Ammon's horn (tissue), 1 donor: ENCODE data around the gene RGS6.

ENCODE experiments used
- DNase-seq: peaks from one replicate; pipeline ENCODE4 v3.0.0-alpha.2; 2016; ENCODE audit warnings: low spot score

The RGS6 gene

DNA sequence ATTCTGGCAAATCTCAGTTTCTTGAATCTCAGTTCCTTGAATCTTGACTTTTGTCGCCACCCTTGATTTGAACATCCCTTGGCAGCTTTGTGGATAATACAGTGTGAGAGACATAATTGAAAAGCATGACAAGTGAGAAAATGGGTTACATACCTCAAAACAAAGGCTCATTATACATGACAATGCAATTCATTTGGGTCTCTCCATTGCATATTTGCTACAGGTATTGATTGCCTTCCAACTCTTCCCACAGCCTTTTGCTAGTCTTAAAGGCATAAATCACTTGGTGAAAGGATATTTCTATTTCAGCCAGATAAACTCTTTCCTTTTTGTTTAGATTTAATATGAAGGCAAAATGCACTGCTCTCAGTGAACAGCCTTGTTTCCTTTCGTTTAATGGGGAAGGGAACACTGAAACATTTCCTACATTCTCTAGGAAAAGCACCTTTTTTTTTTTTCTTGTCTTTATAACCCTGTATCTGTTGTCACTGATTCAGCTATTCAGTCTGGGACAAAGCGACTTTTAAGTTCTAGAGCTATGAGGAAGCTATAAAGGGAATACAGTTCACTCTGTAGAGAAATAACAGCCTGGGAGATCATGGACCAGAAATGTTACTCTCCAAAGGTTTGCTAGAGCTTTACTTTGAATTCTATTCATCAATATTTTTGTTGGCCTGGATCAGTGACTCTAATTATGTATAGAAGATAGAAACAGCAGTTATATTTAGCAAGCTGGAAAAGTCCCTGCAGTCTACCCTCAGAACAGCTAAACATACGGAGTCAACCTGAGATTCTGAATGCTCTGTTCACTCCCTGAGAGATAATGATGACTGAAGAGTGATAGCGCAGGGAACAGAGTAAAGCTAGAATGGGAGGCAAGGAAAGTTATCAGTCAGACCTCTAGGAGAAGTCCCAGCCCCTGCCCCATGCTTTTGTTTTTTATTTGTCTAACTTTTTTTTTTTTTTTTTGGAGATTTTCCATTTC is 311.4 kb downstream of the RGS6 start:
- no peak for DNase-seq

GRCh38 chr14:72247896-72248465 is 315.8 kb downstream of the RGS6 start:
- no peak for DNase-seq

- no peak for DNase-seq
Observed at GRCh38 chr14:72253503-72253902, 321.3 kb downstream of the RGS6 start.

DNA sequence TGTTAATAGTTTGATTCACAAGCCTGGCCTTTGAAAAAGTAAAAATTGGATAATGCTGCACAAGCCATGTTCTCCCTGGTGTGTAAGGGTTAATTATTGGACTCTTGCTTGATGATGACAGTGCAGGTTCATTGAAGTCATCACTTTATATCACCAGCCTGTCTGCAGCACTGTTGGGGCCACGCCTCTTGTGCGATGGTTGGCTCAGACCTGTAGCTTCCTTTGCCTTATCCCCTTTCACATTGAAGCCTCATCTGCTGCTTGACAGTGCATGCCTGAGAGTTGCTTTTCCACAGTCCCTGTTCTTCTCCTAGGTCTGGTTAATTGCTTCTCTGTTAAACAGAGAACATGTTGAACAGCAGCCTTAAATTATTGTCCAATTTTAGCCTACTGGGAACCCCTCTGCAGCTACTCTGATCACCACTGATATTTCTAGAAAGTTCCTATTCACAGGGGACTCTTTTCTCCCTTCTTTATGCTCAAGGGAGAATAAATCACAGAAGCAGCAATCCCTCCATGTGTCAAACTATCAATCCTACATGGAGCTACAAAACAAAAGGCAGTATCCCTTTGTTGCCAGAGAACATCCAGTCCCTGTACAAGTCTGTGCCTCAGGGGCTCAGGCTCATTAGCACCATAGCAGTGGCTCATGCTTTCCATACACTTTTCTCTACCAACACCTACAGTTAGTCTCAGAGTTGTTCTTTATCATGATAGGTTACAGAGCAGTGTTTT is 322.1 kb downstream of the RGS6 start:
- DNase-seq: no peak

DNA sequence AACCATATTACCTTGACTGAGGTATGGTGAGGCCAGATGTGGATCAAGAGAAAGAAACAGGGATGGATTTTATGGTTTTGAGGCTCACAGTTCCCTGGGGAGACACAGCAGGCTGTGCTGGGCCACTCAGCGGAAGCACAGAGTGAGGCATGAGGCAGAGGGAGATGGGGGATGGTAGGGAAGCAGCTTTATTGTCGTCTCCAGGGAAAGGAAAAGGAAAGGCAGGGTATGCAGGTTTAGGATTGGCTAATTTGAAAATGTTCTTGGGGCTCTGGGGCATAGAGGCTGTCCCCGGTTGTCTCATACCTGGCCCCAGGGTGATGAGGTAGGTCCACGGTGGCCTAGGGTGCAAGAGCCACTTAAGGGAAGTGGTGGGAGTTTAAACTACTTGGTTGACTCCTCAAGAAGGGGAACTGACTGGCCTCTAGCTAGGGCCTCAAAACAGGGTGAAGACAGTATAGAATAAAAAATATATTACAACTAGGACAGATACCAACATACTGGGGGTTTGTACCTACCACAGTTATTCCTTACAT is 322.8 kb downstream of the RGS6 start:
- no peak for DNase-seq

GRCh38 chr14:72256055-72256454 is 323.8 kb downstream of the RGS6 start:
- DNase-seq: no peak

DNA sequence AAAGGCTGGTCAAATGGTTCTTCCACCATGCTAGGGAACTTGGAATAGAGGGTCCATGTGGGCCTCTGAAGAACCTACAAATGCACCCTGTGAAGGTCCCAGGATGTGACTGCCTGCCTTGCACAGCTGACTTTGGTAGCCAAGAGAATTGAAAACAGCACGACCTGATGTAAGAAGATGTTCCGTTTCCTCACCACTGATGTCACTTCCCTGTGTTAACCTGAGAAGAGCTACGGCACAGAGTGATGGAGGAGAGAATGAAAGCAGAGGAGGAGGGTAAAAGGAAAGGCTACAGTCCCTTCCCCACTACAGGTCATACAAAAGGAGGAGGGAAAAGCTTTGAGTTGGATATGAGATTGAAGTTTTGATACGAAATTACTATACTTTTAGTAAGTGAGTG is 328.8 kb downstream of the RGS6 start:
- no peak for DNase-seq

DNA sequence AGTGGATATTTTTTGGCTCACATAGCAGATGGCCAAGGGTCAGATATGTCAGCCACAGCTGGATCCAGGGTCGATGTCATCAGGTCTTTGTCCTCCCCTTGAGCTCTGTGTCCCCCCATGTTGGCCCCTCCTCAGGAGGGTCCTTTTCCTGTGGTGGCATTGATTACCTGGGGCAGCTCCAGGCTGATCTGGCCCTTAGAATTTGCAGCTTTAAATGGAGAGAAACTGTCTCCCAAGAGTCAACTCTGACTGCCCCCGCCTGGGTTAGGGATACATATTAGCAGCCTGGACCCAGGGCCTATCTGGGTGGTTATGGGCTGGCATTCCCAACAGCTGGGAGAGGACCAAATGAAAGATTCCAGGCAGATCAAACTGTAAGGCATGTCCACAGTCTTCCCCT is 330.5 kb downstream of the RGS6 start:
- no peak for DNase-seq

DNA sequence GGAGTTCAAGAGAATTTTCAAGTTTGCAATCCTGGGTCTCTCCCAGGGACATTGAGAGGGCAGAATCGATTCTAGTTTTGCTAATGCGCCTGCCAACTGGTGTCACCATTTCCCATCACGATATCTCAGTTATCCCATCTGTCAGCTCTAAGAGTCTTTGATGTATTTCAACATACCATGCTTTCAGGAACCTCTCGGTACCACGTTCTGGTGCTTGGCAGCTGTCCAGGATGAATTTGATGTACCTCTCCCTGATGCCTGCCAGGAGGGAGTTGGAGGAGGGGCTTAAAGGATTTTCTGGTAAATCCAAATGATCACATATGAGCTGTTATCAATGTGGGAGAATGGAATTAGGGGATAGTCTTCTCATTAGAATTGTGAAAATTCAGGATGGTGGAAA is 332.5 kb downstream of the RGS6 start:
- no peak for DNase-seq

DNA sequence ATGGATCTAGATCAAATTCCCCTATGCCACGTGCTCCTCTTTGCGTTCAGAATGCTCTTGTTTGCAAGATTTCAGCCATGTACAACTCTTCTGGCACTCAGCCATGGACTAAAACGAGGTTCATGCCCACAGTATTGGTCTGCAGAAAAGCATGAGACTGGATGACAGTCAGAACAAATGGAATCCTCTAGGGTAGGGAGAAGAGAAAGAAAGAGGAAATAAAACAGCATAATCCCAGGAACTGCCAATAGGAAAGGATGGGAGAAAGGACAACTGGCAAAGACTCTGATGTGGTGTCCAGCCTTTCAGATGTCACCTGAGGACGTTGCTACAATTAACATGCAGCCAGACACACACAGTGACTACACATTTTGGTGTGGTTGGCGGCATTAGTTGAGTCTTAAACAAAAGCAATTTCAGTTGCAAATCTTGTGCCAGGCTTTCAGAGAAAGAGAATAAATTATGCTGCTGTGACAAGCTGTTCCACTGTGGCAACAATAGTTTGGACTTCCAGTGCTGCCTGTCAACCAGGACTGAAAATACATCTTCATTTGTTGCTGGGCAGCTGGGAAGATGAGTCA is 338.0 kb downstream of the RGS6 start:
- DNase-seq: peak; percentile 45

DNA sequence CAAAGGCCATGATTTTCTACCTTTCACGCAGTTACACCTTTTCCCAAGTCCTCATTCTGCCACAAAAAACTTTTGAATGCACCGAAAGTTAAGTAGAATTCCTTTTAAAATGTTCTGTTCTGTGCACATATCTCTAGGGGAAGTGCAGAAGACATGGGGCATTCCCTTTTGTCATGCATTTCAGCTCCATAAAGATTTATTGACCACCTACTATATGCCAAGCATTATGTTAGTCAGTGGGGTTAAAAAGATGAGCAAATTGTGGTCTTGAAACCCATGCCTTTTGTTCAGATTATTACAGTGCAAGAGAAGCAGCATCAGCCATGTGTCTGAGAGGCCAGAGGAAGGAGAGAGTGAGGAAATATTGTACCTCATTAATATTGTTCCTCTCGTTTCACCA is 338.5 kb downstream of the RGS6 start:
- DNase-seq: no peak

DNA sequence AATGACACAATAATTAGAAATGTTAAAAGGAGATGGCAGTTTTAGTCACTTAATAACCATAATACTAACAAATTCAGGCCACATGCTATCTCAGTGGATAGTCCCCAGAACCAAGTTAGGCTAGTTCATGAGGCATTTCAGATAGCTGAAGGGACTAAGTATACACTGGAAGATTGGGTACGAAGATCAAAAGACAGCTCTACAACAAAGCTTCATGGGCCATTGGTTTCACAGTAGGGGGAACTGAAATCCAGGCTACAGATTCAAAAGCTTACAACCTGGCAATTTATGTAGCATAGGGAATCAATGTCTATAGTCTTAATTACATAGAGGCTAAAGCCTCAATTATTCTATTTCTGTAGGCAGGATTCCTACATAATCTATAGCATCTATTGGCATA is 343.0 kb downstream of the RGS6 start:
- DNase-seq: no peak

DNA sequence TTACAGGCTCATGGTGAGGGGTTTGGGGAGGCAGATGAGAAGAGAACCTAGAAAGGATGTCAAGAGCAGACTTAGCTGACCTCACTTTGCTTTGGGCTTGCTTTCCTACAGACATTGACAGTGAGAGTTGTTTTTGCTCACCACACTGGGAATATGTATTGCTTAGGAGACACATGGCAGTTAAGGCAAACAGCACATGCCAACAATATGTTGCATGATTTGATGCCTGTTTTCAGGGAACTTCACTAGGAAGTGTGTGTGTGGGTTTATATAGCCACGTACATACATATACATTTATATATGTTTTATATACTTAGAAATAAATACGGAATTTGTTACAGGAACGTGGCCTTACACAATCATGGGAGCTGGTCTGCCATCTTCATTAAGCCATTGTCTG is 346.1 kb downstream of the RGS6 start:
- no peak for DNase-seq

DNA sequence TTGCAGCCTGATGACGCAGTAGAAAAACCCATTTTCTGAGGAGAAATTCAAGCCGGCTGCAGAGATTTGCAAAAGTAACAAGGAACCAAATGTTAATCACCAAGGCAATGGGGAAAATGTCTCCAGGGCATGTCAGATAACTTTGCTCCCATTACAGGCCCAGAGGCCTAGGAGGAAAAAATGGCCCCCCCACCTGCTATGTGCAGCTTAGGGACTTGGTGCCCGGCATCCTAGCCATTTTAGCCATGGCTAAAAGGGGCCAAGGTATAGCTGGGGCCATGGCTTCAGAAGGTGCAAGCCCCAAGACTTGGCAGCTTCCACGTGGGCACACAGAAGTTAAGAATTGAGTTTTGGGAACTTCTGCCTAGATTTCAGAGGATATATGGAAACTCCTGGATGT is 351.9 kb downstream of the RGS6 start:
- no peak for DNase-seq

DNA sequence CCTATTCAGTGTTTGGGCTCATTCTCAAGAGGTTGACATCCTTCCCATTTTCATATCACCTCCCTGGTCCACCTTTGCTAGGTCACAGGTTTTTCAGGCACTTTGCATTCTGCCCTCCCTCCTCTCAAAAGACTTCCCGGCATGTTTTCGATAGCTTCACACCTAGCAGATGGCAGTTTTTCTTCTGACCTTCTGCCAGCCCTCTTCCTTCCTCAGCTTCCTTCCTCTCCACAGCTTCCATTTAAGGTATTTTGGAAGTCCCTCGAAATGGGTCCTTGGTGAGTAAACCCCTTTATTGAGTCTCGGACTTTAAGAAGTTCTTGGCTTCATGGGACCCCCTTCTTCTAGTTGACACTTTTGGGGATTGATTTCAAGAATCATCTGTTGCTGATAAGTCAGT is 358.0 kb downstream of the RGS6 start:
- DNase-seq: no peak

DNA sequence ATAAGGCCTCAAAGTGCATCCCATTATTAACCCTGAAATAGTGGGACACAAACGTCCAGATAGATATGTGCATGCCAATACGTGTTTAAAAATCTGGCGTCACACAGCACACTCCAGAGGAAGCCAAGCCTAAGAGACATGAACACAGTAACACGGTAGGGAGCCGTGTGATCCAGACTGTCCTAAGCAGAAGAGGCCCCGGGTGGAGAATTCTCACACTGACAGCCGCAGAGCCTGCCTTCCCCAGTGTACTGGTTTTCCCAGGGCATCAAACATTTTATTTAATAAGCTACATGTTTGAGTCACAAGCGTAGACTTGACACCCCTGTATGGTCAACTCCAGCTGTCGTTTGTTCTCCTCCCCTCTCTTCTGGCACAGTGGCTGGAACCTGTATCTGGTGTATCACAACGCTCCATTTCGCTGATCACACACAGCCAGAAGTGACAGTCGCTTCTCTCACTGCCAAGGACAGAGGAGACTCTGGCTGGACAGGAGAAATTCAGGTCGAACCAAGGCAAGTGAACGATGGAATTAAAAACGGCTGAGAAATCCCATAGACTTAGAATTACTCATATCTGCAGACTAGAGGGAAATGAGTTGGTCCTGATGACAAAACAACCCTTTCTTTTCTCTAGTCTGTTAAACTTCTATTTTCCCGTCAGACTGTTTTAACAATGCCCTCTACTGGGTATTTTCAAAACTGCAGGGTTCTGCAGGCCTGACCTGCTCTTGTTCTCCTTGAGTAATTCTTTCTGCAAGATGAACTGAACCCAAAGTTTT is 359.9 kb downstream of the RGS6 start:
- peak; percentile 35 for DNase-seq

GRCh38 chr14:72292689-72293024 is 360.4 kb downstream of the RGS6 start:
- no peak for DNase-seq

GRCh38 chr14:72301352-72301751 is 369.1 kb downstream of the RGS6 start:
- DNase-seq: no peak

DNA sequence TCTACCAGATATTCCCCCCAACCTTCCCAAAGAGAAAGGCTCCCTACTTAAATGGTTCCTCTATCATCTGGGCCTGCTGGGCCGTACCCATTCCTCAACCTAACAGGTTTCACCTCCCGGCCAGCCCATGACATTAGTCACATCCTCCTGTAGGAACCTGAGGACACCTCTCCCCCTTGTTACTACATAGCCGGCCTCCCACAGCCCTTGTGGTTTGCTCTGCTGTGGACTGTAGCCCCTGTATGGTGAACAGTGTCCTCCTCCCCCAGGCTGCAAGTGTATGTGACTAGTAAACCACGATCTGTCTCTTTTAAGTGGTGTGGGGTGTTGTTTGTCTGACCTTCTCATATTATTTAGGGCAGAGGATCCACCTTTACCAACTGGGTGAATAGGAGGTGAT is 371.7 kb downstream of the RGS6 start:
- DNase-seq: no peak

- DNase-seq: no peak
Observed at GRCh38 chr14:72305561-72305960, 373.3 kb downstream of the RGS6 start.

DNA sequence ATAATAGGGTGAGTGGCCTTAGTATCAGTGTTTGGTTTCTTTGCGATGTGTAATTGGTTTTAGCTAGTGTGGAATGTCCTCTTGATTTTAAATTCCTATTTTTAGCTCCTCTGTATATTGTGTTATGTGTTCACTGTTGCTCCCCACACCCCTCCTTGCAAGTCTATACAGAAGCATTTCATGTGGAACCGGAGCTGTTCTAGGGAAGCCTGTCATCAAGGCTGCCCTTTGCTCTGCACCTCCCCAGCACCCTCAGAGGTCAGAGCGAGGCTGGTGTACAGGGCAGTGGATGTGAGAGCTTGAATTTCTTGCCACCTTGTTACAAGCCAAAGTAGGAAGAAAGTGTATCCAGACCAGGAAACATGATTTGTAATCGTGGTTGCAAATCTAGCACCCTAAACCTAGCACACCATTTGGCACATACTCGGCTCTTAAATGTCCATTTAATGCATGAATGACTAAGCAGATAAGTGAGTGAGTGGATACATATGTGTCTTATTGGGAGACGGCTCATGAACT is 376.8 kb downstream of the RGS6 start:
- DNase-seq: no peak
